OCI-M2 (cell line): Measurements from ENCODE around the gene DUSP2.

Experiments
- DNase-seq: peaks from one replicate; lab custom pipeline; 2025; ENCODE audit not compliant: unreplicated experiment; lab: John Stamatoyannopoulos, UW

Gene DUSP2

GRCh38 chr2:96103761-96104486, 41.3 kb downstream of the DUSP2 start:
- no peak for DNase-seq

- no peak for DNase-seq
Observed at GRCh38 chr2:96103187-96103601, 42.0 kb downstream of the DUSP2 start.

GRCh38 chr2:96102596-96103186, 42.5 kb downstream of the DUSP2 start:
- DNase-seq, result no peak

GRCh38 chr2:96100893-96101304, 44.3 kb downstream of the DUSP2 start:
- DNase-seq, result no peak

- DNase-seq, result no peak
Observed at GRCh38 chr2:96099861-96100798, 45.1 kb downstream of the DUSP2 start.

GRCh38 chr2:96098900-96099590, 46.2 kb downstream of the DUSP2 start:
- DNase-seq, result no peak

- DNase-seq, result no peak
Observed at GRCh38 chr2:96097951-96098823, 47.1 kb downstream of the DUSP2 start.

- no peak for DNase-seq
Observed at GRCh38 chr2:96097441-96097840, 47.8 kb downstream of the DUSP2 start.

- DNase-seq, result no peak
Observed at GRCh38 chr2:96095116-96095636, 50.1 kb downstream of the DUSP2 start.

- DNase-seq, result no peak
Observed at GRCh38 chr2:96093528-96093927, 51.7 kb downstream of the DUSP2 start.
